CD14-positive monocyte (primary cell): Measurements from ENCODE around the gene REXO4. TPM values are rescaled to one million over a fixed set of nuclear protein-coding genes. Genes with fewer than 3 reads are reported as not detected.
A peak's percentile ranks its signal among the peaks of the same experiment; 100 is the strongest.

Experiments used
- DNase-seq, 3 donors: peaks; one replicate each; pipeline ENCODE4 v3.0.0-alpha.2; 2011 to 2022
- H2AFZ ChIP-seq: 2 replicates; pipeline ENCODE4 v1.6.0; 2012; ENCODE audit warnings: mild to moderate bottlenecking, low read depth, low read length, inconsistent platforms; ENCODE audit not compliant: insufficient read depth, poor library complexity, severe bottlenecking
- H3K27ac ChIP-seq, 2 donors: 1 replicate in 1 of 2; 2 replicates in 1 of 2; pipeline ENCODE4 v1.5.1; 2012 to 2013; ENCODE audit warnings: low read length in 2 of 2, control low read depth in 1 of 2, inconsistent platforms in 1 of 2, low read depth in 1 of 2, mild to moderate bottlenecking in 1 of 2
- H3K27me3 ChIP-seq, 2 donors: one replicate each; pipeline versions ENCODE4 v1.6.0 to v1.6.1; 2011 to 2013; ENCODE audit warnings: low read length in 2 of 2; ENCODE audit not compliant: control insufficient read depth in 2 of 2, insufficient read depth in 2 of 2
- H3K36me3 ChIP-seq, 2 donors: replicated peaks in 1 of 2; 1 replicate in 1 of 2; 2 replicates in 1 of 2; pipeline versions ENCODE4 v1.5.1 to v1.6.1; 2012 to 2013; ENCODE audit warnings: low read length in 2 of 2, control low read depth in 1 of 2, inconsistent platforms in 1 of 2, mild to moderate bottlenecking in 1 of 2; ENCODE audit not compliant: insufficient read depth in 2 of 2, control insufficient read depth in 1 of 2
- H3K4me1 ChIP-seq, 2 donors: 1 replicate in 1 of 2; 2 replicates in 1 of 2; pipeline versions ENCODE4 v1.5.1 to v1.6.1; 2012 to 2013; ENCODE audit warnings: low read length in 2 of 2, control low read depth in 1 of 2, inconsistent platforms in 1 of 2, mild to moderate bottlenecking in 1 of 2, moderate library complexity in 1 of 2; ENCODE audit not compliant: insufficient read depth in 2 of 2, control insufficient read depth in 1 of 2
- H3K4me2 ChIP-seq: replicated peaks from 2 replicates; pipeline ENCODE3; 2012; ENCODE audit warnings: low read length, moderate library complexity, mild to moderate bottlenecking; ENCODE audit not compliant: poor library complexity, severe bottlenecking; ENCODE audit errors: extremely low read depth
- H3K4me3 ChIP-seq, 3 experiments: fragments of 200-600 bp in 1 of 3; sonication (generic) in 1 of 3; replicated peaks in 1 of 3; 1 replicate in 2 of 3; 2 replicates in 1 of 3; pipeline ENCODE4 v1.5.1; 2011 to 2013; ENCODE audit warnings: low read length in 3 of 3, mild to moderate bottlenecking in 3 of 3, control low read depth in 2 of 3, low read depth in 2 of 3, inconsistent platforms in 1 of 3, moderate library complexity in 1 of 3
- H3K79me2 ChIP-seq: 2 replicates; pipeline ENCODE4 v1.6.0; 2012; ENCODE audit warnings: mild to moderate bottlenecking, control low read depth, inconsistent platforms, low read length, moderate library complexity; ENCODE audit not compliant: insufficient read depth
- H3K9ac ChIP-seq: 2 replicates; pipeline ENCODE4 v1.6.0; 2017; ENCODE audit warnings: low read length, mild to moderate bottlenecking; ENCODE audit not compliant: insufficient read depth, poor library complexity, severe bottlenecking
- H3K9me3 ChIP-seq, 2 donors: replicated peaks in 1 of 2; 1 replicate in 1 of 2; 2 replicates in 1 of 2; pipeline versions ENCODE4 v1.5.1 to v1.6.1; 2012 to 2013; ENCODE audit warnings: low read length in 2 of 2, control low read depth in 1 of 2; ENCODE audit not compliant: control insufficient read depth in 1 of 2, insufficient read depth in 1 of 2
- H4K20me1 ChIP-seq: 2 replicates; pipeline ENCODE4 v1.6.0; 2012; ENCODE audit warnings: mild to moderate bottlenecking, low read length, control low read depth, moderate library complexity; ENCODE audit not compliant: insufficient read depth
- H3K27ac Mint-ChIP-seq, 7 donors: one replicate each; pipeline ENCODE4 v1.8.0; 2020; ENCODE audit warnings: mild to moderate bottlenecking in 7 of 7, mixed read lengths in 7 of 7, moderate library complexity in 6 of 7, inconsistent platforms in 2 of 7
- H3K27me3 Mint-ChIP-seq, 3 donors: one replicate each; pipeline ENCODE4 v1.8.0; 2021 to 2022; ENCODE audit warnings: low read depth in 3 of 3, mild to moderate bottlenecking in 3 of 3, mixed read lengths in 3 of 3, moderate library complexity in 3 of 3, inconsistent platforms in 1 of 3
- H3K36me3 Mint-ChIP-seq, 2 donors: one replicate each; pipeline ENCODE4 v1.8.0; 2020; ENCODE audit warnings: mixed read lengths in 2 of 2, inconsistent platforms in 1 of 2, mild to moderate bottlenecking in 1 of 2
- H3K4me1 Mint-ChIP-seq: one replicate; pipeline ENCODE4 v1.8.0; 2020; ENCODE audit warnings: mild to moderate bottlenecking, mixed read lengths
- H3K4me3 Mint-ChIP-seq, 2 donors: one replicate each; pipeline ENCODE4 v1.8.0; 2020; ENCODE audit warnings: mild to moderate bottlenecking in 2 of 2, mixed read lengths in 2 of 2, moderate library complexity in 1 of 2
- H3K9me3 Mint-ChIP-seq, 7 donors: one replicate each; pipeline ENCODE4 v1.8.0; 2020 to 2022; ENCODE audit warnings: mixed read lengths in 7 of 7, mild to moderate bottlenecking in 6 of 7, moderate library complexity in 6 of 7, inconsistent platforms in 2 of 7
- WGBS: methylation state at CpG from one replicate; pipeline ENCODE4 v1.1.5; 2013; ENCODE audit warnings: missing lambda C conversion rate; ENCODE audit not compliant: insufficient coverage; 5-methylcytosine and 5-hydroxymethylcytosine counted together
- intact Hi-C, 2 donors: fragments of 100-400 bp; cut with micrococcal nuclease; formaldehyde crosslinking; loops; one replicate each; pipeline versions ENCODE4 v1.15.0 to v1.15.1; 2023
- polyA plus RNA-seq, 3 donors: library from polyadenylated mRNA; depleted of rRNA in 1 of 3; unstranded in 2 of 3; stranded (reverse) in 1 of 3; fragments of 300-500 nt in 2 of 3; fragments of >200 nt in 1 of 3; fragmentation: Illumina TruSeq in 2 of 3; gene quantifications; 1 replicate in 2 of 3; 2 replicates in 1 of 3; pipeline ENCODE4 v1.2.3, GENCODE V29; 2012 to 2021
- TF ChIP-seq, protein P1 (sequence below): fragments of 200-600 bp; IDR thresholded peaks from one replicate; pipeline ENCODE4 v1.8.0; 2022; ENCODE audit warnings: antibody characterized with exemption, mild to moderate bottlenecking

The REXO4 gene
- polyA plus RNA-seq, 3 donors: 3.0 to 11.0 (median 4.2) TPM

DNA sequence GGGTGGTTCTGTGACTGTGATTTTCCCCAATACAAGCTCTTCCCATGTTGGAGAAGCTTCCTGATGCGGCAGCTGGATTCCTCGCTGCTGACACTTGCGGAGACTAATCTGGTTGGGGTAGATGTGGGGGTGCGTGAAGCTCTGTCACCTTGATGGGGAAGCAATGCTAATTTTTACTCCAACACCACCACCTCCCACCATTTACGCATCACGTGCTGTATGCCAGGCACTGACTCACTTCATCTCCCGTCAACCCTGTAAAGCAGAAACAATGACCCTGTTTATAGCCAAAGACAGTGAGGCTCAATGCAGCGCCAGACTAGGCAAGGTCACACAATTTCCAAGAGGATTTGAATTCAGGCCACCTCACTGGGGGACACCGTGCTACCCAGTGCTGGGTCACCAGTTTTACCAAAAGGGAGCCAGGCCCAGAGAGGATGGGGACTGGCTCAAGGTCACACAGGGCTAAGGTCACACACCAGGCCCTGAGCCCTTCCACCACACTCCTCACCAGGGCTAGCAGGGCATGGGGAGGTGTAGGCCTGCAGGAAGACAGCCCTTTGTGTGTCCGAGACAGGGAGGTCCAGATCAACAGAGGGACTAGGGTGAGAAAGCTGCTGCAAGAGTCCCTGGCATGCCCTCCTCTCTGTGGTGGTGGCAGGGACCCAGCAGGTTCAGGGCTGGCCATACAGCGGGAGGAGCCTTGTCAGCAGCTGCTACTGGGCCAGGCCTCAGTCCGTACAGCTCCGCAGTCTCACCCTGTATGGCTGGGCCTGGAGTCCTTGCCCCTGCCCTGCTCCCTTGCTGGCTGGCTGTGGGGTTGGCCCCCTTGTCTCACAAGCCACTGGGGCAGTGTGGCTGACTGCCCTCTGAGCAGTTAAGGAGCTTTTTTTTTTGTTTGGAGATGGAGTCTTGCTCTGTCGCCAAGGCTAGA, 38.4 kb downstream of the REXO4 start:
- DNase-seq: no peak
- H3K36me3 Mint-ChIP-seq: no peaks in the 10 kb centered on the region
- intact Hi-C loops: loop anchor here in 1 of 2 donors (10.0 kb wide), 1 partner anchor 345 kb away; the partner anchor contains the start of gene GTF3C5
- 98% methylated on average over 9 of the region's 14 CpGs for WGBS
- H3K79me2 ChIP-seq: peaks cover 14% of the 10 kb centered on the region
- no peak overlapping the region for H3K9ac ChIP-seq
- H3K27me3 ChIP-seq: no peaks in the 10 kb centered on the region
- no peak overlapping the region for H2AFZ ChIP-seq
- H3K27me3 Mint-ChIP-seq: peaks cover 0 to 5% (median 3%) of the 10 kb centered on the region in 3 donors
- TF ChIP-seq, protein P1, sequence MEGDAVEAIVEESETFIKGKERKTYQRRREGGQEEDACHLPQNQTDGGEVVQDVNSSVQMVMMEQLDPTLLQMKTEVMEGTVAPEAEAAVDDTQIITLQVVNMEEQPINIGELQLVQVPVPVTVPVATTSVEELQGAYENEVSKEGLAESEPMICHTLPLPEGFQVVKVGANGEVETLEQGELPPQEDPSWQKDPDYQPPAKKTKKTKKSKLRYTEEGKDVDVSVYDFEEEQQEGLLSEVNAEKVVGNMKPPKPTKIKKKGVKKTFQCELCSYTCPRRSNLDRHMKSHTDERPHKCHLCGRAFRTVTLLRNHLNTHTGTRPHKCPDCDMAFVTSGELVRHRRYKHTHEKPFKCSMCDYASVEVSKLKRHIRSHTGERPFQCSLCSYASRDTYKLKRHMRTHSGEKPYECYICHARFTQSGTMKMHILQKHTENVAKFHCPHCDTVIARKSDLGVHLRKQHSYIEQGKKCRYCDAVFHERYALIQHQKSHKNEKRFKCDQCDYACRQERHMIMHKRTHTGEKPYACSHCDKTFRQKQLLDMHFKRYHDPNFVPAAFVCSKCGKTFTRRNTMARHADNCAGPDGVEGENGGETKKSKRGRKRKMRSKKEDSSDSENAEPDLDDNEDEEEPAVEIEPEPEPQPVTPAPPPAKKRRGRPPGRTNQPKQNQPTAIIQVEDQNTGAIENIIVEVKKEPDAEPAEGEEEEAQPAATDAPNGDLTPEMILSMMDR: no peak
- peaks cover 10% of the 10 kb centered on the region for H4K20me1 ChIP-seq
- H3K27ac Mint-ChIP-seq: no peak overlapping the region
- H3K4me3 Mint-ChIP-seq: no peak overlapping the region
- H3K4me1 Mint-ChIP-seq: peaks cover 25% of the 10 kb centered on the region
- H3K9me3 ChIP-seq: no peaks in the 10 kb centered on the region
- no peak overlapping the region for H3K4me2 ChIP-seq
- no peak overlapping the region for H3K4me3 ChIP-seq
- H3K27ac ChIP-seq: no peak overlapping the region
- H3K9me3 Mint-ChIP-seq: no peaks in the 10 kb centered on the region
- peaks cover 14 to 24% of the 10 kb centered on the region in 2 donors for H3K4me1 ChIP-seq
- no peaks in the 10 kb centered on the region for H3K36me3 ChIP-seq

DNA sequence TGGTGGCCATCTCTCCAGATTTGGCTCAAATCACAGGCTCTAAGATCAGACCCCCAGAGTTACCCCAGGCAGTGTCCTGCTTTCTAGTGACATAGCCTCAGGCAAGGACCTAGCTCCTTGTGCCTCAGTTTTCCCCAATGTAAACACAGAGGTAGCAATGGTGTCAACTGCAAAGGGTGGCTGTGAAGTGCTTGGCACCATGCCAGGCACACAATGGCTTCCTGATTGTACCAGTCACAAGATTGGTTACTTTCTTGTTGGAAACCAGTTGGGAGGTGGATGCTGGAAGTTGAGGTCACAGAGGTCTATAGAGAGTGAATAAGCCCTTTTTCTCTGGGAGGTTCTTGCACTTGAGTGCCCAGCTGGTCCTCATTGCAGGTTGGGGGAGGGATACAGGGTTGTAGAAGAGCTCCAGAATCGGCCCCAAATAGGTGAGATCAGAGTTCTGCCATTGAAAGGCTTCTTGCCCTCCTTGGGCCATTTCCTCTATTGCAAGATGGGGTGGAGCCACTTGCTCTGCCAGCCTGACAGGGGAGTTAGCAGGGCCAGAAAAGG, 39.3 kb downstream of the REXO4 start:
- WGBS: 50% methylated on average over 1 of the region's 1 CpG
- Histone ChIP-seq H3K27ac (no peak overlapping the region), H2AFZ (peak overlapping the region; percentile 57), H3K79me2 (peaks cover 23% of the 10 kb centered on the region), H3K36me3 (no peaks in the 10 kb centered on the region), H3K4me1 (peaks cover 21 to 32% of the 10 kb centered on the region in 2 donors), H3K9ac (no peak overlapping the region), H4K20me1 (peaks cover 19% of the 10 kb centered on the region), H3K9me3 (no peaks in the 10 kb centered on the region), H3K27me3 (no peaks in the 10 kb centered on the region), H3K4me3 (no peak overlapping the region), H3K4me2 (no peak overlapping the region)
- peaks cover 0 to 2% of the 10 kb centered on the region in 2 donors for H3K36me3 Mint-ChIP-seq
- peak overlapping the region in 2 of 7 donors; percentile 36 to 75 for H3K27ac Mint-ChIP-seq
- peaks cover 30% of the 10 kb centered on the region for H3K4me1 Mint-ChIP-seq
- TF ChIP-seq, protein P1: no peak
- intact Hi-C loops: loop anchor here in 1 of 2 donors (10.0 kb wide), 1 partner anchor 344 kb away; the partner anchor contains the start of gene GTF3C5
- no peaks in the 10 kb centered on the region for H3K9me3 Mint-ChIP-seq
- no peak overlapping the region for H3K4me3 Mint-ChIP-seq
- peaks cover 0 to 5% (median 3%) of the 10 kb centered on the region in 3 donors for H3K27me3 Mint-ChIP-seq
- no peak for DNase-seq
